NCI-H446 treated with DMSO at 0.1 percent for 48 hours (cell line): ENCODE data around the gene EDC4.
A peak's percentile ranks its signal among the peaks of the same experiment; 100 is the strongest.
"Not testable (repeated sequence)": the region's sequence is repeated elsewhere in the genome, so short reads cannot be mapped to it uniquely, and the experiment has no call there.

Experiments used
- DNase-seq: peaks from one replicate; lab custom pipeline; 2025; lab: John Stamatoyannopoulos, UW

The EDC4 gene

GRCh38 chr16:67914758-67915495 lies 42.1 kb downstream of the EDC4 start:
- DNase-seq: no peak

DNA sequence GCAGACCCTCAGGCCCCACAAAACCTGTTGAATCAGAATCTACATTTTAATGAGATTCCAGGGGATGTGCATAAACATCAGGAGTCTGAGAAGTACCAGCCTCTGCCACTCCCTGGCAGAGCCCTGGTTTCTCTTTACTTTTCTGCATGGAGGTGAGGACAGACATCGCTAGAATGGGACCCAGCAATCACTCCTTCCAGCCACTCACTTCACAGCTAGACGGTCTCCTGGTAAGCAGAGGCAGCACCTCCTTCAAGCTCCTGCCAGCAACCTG lies 42.6 kb downstream of the EDC4 start:
- DNase-seq: not testable (repeated sequence)

DNA sequence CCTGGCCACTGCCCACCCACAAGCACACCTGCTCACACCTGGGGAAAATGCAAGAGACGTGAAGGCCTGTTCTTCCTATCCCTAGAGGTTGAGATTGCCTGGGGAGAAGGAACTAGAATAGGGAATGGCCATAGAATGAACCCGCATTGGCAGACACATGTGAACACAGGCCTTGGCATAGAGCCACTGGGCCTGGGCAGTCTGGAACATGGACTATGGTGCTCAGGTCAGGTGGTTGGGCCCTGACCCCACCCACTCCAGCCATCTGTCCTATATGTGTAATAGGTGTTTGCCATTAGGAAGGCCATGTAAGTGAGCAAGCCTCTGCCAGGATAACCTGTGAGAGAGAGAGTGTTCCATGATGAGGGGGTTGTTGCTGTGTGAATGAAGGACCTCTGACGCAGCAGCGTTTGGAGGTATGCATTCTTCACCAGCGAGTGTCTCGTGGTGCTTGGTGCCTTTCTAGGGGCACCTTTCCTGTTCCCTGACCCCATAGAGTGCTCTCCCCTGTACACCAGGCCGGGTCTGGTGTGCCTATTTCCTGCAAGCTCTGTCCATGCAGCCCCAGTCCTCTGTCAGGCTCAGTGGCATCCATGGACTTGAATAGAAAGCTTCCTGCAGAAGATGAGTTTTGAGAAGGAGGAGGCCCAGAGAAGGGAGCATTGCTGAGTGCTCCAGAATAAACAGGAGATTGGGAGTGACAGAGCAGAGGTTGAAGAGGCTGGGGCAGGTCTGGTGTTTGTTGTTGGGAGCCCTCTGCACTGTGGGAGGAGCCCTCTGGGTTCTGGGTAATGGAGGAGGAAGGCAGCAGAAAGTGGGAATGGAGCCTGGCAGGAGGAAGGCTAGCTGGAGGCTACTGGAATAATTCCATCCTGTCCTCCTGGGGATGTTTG lies 43.2 kb downstream of the EDC4 start:
- DNase-seq: no peak

DNA sequence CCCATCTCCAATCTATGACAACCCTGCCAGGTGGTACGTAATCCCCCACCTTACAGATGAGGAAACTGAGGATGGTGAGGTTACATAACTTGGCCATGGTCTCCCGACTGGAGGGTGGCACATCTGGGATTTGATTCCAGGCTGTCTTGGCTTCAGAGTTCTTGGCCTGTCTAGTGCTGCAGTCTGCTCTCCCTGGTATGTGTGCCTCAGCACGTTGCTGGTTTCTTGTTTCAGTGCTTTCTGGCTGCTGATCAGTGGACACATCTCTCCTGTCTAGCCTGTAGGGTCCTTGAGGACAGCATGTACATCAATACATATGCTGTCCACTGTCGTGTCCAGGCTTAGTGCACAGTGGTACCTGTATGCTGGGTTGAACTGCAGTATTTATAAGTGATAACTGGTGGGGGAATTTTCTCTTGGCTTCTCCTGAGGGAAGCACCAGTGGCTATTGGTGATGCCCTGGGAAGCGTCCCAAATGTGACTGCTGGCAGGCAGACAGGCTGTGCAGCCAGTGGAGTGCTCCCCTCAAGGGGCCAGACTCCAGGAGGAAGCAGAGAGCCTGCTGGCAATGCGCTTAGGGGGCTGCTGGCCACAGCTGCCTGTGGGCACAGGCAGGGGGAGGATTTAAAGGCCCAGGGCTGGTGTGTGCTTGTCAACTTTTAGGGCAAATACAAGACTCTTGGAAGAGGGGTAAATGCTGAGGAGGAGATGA lies 44.4 kb downstream of the EDC4 start:
- peak; percentile 27 for DNase-seq

GRCh38 chr16:67917852-67918236 lies 45.0 kb downstream of the EDC4 start:
- no peak for DNase-seq

DNA sequence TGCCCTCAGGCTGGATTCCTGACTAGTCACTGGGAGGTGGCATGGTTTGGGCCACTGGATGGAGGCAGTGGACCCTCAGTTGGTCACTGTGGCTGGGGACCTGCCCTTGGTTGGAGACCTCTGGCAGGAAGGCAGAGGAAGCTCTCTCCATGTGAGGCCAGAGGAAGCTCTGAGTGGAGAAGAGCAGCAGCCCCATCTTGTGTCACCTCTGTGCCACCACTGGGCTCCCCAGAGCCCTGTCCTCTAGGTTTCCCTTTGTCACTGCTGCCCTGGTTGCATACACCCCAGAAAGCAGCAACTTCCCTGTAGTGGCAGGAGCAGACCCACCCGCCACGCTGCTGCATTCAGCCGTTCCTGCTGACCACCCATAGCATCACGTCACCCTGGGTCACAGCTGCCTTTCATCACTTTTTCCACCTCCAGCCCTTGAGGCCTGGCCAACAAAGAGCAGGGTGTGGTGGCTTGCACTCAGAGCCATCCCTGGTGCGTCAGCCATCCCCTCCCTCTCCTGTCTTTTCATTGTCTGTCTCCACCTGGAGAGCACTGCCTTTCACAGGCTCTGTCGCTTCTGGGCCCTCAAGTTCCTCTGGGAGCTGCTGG lies 46.9 kb downstream of the EDC4 start:
- no peak for DNase-seq

- no peak for DNase-seq
These were observed 49.4 kb downstream of the EDC4 start for GRCh38 chr16:67922221-67922620.

DNA sequence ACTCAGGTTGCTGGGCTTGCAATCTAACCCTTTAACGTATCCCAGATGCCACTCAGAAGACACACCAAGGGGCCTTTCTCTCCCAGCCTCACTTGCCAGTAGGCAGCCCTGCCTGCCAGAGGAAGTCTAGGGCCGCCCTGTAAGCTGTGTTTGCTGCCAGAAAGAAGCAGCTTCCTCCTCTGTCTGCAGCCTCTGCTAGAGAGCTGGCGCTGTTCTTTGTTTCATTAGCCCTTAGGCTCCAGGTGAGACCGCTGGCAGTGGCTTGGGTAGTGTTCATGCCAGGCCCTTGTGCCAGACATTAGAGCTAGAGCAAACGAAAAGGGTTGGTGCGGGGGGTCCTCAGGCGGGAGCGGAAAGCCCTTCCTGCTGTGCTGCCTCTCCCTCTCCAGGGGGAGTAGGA lies 49.9 kb downstream of the EDC4 start:
- DNase-seq: no peak

DNA sequence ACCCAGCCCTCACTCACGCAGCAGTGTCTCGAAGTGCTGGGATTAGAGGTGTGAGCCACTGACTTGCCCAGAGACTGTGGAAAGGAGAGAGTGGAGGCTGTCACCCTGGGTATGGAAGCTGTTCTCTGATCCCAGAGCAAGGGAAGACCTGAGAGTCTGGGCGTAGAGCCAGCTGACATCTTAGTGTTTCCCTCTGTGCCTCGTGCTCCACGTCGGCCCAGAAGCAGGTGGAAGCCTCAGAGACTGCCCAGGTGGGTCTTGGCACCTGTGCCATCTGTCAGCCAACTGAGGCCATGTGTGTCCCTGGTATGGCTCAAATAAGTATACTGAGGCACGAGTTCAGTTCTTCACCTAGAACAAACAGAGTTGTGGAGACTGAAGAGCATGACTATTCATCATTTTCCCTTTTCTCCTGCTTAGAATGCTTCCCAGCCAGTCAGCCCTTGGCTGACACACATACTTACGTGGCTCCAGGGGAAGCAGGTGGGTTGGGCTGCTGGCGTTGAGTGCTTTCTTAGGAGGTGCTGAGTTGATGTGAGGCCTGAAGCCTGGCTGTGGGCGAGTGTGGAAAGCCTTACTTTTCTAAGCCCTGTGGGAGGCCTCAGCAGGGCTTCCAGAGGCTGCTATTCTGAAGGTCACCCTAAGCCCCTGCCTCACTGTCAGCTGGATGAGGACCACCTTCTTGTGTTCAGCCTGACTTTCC lies 50.7 kb downstream of the EDC4 start:
- no peak for DNase-seq

GRCh38 chr16:67924140-67924906 lies 51.5 kb downstream of the EDC4 start:
- no peak for DNase-seq

- DNase-seq: no peak
These were observed 53.4 kb downstream of the EDC4 start for GRCh38 chr16:67926181-67926750.

DNA sequence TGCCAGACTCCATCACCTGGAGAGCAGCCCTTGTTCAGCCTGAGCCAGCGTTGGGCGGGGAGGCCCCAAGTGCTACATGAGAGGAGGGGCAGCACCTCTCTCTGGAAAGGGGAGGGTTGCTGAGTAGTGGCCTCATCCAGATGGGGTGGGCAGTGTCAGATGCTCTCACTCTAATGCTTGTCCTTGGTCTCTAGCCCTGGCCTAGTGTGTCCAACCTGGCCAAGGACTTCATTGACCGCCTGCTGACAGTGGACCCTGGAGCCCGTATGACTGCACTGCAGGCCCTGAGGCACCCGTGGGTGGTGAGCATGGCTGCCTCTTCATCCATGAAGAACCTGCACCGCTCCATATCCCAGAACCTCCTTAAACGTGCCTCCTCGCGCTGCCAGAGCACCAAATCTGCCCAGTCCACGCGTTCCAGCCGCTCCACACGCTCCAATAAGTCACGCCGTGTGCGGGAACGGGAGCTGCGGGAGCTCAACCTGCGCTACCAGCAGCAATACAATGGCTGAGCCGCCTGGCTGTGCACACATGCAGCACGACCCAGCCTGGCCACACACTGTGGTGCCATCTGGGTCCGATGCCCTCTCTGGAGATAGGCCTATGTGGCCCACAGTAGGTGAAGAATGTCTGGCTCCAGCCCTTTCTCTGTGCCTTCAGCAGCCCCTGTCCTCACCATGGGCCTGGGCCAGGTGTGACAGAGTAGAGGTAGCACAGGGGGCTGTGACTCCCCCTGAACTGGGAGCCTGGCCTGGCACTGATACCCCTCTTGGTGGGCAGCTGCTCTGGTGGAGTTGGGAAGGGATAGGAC lies 54.5 kb downstream of the EDC4 start:
- DNase-seq: no peak

DNA sequence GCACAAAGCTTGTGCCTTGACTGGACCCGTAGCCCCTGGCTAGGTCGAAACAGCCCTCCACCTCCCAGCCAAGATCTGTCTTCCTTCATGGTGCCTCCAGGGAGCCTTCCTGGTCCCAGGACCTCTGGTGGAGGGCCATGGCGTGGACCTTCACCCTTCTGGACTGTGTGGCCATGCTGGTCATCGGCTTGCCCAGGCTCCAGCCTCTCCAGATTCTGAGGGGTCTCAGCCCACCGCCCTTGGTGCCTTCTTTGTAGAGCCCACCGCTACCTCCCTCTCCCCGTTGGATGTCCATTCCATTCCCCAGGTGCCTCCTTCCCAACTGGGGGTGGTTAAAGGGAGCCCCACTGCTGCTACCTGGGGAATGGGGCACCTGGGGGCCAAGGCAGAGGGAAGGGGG lies 55.3 kb downstream of the EDC4 start:
- no peak for DNase-seq

DNA sequence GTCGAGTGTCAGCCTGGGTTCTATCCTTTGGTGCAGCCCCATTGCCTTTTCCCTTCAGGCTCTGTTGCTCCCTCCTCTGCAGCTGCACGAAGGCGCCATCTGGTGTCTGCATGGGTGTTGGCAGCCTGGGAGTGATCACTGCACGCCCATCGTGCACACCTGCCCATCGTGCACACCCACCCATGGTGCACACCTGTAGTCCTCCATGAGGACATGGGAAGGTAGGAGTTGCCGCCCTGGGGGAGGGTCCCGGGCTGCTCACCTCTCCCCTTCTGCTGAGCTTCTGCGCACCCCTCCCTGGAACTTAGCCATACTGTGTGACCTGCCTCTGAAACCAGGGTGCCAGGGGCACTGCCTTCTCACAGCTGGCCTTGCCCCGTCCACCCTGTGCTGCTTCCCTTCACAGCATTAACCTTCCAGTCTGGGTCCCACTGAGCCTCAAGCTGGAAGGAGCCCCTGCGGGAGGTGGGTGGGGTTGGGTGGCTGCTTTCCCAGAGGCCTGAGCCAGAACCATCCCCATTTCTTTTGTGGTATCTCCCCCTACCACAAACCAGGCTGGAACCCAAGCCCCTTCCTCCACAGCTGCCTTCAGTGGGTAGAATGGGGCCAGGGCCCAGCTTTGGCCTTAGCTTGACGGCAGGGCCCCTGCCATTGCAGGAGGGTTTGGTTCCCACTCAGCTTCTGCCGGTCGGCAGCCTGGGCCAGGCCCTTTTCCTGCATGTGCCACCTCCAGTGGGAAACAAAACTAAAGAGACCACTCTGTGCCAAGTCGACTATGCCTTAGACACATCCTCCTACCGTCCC lies 55.9 kb downstream of the EDC4 start:
- no peak for DNase-seq

GRCh38 chr16:67930191-67930590 lies 57.3 kb downstream of the EDC4 start:
- no peak for DNase-seq

DNA sequence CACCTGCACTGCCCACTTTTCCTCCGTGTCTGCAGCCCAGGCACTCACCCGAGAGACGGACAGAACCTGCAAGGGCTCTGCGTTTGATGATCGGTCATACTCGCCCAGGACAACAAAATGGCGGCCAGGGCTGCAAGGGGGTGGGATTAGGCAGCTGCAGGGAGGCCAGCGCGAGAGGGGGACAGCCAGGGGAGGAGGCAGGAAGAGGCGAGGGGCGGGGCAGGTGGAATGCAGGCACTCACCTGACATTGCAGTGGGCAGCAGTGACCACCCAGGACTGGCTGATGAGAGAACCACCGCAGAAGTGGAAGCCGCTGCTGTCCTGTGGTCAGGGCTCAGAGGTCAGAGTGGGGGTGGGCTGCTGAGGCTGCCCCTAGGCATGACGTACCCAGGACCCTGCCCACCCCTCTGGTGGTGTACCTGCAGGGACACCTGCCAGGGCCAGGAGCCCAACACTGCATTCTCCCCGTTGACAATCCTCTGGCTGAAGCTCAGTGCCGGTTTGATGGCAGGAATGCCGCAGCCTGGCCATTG lies 57.9 kb downstream of the EDC4 start:
- no peak for DNase-seq
